WTC11 (cell line): Measurements from ENCODE around the gene NAALADL2.

ENCODE experiments used
- CTCF ChIP-seq: fragments of 200-600 bp; IDR thresholded peaks from 2 replicates; pipeline ENCODE4 v1.8.0; 2022; ENCODE audit warnings: antibody characterized with exemption
- JUN ChIP-seq: sonication (generic); formaldehyde crosslinking; IDR thresholded peaks from 2 replicates; pipeline ENCODE4 v1.8.0; 2023; ENCODE audit warnings: mild to moderate bottlenecking, missing genetic modification reagents
- SMAD3 ChIP-seq: sonication (generic); formaldehyde crosslinking; IDR thresholded peaks from 2 replicates; pipeline ENCODE4 v1.8.0; 2022; ENCODE audit warnings: missing genetic modification reagents, mild to moderate bottlenecking, borderline replicate concordance
- TCF7 ChIP-seq: sonication (generic); formaldehyde crosslinking; IDR thresholded peaks from 2 replicates; pipeline ENCODE4 v1.8.0; 2022; ENCODE audit warnings: mild to moderate bottlenecking, low read depth, missing genetic modification reagents, moderate library complexity
- TF ChIP-seq, protein P1 (sequence below): sonication (generic); formaldehyde crosslinking; IDR thresholded peaks from 2 replicates; pipeline ENCODE4 v1.8.0; 2023; ENCODE audit warnings: missing genetic modification reagents

GRCh38 chr3:175585898-175586297 lies 726.8 kb downstream of the NAALADL2 start:
- TF ChIP-seq JUN (CRISPR knock-in tag) (no peak), CTCF (no peak), SMAD3 (CRISPR knock-in tag) (no peak), TCF7 (CRISPR knock-in tag) (no peak)
- TF ChIP-seq, protein P1, sequence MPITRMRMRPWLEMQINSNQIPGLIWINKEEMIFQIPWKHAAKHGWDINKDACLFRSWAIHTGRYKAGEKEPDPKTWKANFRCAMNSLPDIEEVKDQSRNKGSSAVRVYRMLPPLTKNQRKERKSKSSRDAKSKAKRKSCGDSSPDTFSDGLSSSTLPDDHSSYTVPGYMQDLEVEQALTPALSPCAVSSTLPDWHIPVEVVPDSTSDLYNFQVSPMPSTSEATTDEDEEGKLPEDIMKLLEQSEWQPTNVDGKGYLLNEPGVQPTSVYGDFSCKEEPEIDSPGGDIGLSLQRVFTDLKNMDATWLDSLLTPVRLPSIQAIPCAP (CRISPR knock-in tag), result no peak
